HG03196 (cell line): Measurements from ENCODE around the gene PCDHB9.
"Not testable (repeated sequence)": the region's sequence is repeated elsewhere in the genome, so short reads cannot be mapped to it uniquely, and the experiment has no call there.

ENCODE experiments used
- ATAC-seq: cut with Tn5 transposase; IDR thresholded peaks from one replicate; pipeline ENCODE4 v1.9.1; 2021; ENCODE audit not compliant: unreplicated experiment

The PCDHB9 gene

DNA sequence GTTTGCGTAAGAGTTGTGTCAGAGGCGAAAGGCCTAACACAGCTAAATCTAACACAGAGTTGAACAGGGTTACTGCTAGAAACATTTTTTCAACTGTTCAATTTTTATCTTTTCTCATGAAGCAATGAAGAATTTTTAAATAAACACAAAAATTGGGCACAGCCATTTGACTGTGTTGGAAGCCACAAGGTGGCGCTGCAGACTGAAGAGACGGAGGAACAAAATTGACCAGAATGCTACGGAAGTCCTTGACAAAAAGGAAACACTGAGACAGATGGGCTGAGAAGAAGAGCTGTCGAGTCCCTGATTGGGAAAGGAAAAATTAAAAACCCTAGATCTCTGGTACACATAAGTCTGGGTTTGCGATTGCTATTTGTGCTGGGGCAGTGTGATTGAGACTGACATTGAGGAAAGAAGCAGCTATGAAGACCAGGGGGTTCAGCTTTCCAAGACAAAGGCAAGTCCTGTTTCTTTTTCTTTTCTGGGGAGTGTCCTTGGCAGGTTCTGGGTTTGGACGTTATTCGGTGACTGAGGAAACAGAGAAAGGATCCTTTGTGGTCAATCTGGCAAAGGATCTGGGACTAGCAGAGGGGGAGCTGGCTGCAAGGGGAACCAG, at the start of gene PCDHB9:
Gene PCDHB9 (plus strand): TSS at position 265 of the 616 bp plus-strand sequence. CDS start 158 bp downstream, at position 423.
- no peak for ATAC-seq

- ATAC-seq, result not testable (repeated sequence)
Observed at GRCh38 chr5:141137346-141137745, 49.6 kb upstream of the PCDHB9 start.

- no peak for ATAC-seq
Observed at GRCh38 chr5:141149812-141150211, 37.1 kb upstream of the PCDHB9 start, which contains the start of gene PCDHB6. PCDHB6 (plus strand) TSS chr5:141150057; CDS start chr5:141150258, 201 bp downstream.

GRCh38 chr5:141150224-141150992, 36.6 kb upstream of the PCDHB9 start:
- ATAC-seq, result no peak

DNA sequence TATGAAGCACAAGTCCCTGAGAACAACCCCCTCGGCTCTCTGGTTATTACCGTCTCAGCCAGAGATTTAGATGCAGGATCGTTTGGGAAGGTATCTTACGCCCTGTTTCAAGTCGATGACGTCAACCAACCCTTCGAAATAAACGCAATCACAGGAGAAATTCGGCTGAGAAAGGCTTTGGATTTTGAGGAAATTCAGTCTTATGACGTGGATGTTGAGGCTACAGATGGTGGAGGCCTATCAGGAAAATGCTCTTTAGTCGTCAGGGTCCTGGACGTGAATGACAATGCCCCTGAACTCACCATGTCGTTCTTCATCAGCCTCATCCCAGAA, 36.0 kb upstream of the PCDHB9 start:
- ATAC-seq, result no peak

- ATAC-seq, result not testable (repeated sequence)
Observed at GRCh38 chr5:141151632-141152031, 35.3 kb upstream of the PCDHB9 start.

DNA sequence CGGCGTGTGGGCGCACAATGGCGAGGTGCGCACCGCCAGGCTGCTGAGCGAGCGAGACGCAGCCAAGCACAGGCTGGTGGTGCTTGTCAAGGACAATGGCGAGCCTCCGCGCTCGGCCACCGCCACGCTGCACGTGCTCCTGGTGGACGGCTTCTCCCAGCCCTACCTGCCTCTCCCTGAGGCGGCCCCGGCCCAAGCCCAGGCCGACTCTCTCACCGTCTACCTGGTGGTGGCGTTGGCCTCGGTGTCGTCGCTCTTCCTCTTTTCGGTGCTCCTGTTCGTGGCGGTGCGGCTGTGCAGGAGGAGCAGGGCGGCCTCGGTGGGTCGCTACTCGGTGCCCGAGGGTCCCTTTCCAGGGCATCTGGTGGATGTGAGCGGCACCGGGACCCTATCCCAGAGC, 34.9 kb upstream of the PCDHB9 start:
- not testable (repeated sequence) for ATAC-seq

DNA sequence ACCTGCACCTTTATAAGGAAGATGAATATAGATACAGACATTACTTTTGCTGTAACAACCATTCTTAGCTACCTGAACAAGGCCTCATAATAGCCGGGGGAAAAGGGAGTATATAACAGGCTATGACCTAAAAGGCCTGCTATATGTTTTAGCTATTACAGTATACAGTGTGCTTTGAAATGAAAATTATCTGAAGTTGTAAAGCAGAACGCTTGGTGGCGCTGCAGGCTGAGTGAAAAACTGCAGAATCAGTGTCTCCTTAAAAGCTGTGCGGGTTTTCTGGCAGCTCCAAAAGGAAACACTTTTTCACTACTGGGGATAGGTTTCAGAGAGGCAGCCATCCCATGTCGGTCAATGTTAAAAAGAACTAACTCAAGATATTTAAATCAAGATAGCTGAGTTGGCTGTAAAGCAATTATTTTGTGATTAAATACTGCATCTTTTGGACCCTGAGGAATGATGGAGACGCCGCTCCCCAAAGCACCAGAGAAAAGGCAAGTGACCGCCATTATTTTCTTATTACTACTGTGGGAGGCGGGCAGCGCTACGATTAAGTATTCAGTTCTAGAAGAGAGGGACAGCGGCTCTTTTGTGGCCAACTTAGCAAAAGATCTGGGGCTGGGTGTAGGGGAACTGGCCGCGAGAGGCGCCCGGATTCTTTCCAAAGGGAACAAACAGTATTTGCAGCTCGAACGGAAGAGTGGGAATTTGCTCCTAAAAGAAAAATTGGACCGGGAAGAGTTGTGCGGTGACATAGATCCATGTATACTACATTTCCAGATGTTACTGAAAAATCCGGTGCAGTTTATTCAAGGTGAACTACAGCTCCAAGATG, 31.2 kb upstream of the PCDHB9 start:
- no peak for ATAC-seq

DNA sequence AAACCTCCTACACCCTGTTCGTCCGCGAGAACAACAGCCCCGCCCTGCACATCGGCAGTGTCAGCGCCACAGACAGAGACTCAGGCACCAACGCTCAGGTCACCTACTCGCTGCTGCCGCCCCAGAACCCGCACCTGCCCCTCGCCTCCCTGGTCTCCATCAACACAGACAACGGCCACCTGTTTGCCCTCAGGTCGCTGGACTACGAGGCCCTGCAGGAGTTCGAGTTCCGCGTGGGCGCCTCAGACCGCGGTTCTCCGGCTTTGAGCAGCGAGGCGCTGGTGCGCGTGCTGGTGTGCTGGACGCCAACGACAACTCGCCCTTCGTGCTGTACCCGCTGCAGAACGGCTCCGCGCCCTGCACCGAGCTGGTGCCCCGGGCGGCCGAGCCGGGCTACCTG, 29.6 kb upstream of the PCDHB9 start:
- not testable (repeated sequence) for ATAC-seq

DNA sequence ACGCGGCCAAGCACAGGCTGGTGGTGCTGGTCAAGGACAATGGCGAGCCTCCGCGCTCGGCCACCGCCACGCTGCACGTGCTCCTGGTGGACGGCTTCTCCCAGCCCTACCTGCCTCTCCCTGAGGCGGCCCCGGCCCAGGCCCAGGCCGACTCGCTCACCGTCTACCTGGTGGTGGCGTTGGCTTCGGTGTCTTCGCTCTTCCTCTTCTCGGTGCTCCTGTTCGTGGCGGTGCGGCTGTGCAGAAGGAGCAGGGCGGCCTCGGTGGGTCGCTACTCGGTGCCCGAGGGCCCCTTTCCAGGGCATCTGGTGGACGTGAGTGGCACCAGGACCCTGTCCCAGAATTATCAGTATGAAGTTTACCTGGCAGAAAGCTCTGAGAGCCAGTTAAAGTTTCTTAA, 29.1 kb upstream of the PCDHB9 start:
- not testable (repeated sequence) for ATAC-seq

- ATAC-seq, result no peak
Observed at GRCh38 chr5:141172381-141173204, 14.4 kb upstream of the PCDHB9 start, which contains the start of gene PCDHB7. PCDHB7 (plus strand) TSS chr5:141172644; CDS start chr5:141172836, 192 bp downstream.

DNA sequence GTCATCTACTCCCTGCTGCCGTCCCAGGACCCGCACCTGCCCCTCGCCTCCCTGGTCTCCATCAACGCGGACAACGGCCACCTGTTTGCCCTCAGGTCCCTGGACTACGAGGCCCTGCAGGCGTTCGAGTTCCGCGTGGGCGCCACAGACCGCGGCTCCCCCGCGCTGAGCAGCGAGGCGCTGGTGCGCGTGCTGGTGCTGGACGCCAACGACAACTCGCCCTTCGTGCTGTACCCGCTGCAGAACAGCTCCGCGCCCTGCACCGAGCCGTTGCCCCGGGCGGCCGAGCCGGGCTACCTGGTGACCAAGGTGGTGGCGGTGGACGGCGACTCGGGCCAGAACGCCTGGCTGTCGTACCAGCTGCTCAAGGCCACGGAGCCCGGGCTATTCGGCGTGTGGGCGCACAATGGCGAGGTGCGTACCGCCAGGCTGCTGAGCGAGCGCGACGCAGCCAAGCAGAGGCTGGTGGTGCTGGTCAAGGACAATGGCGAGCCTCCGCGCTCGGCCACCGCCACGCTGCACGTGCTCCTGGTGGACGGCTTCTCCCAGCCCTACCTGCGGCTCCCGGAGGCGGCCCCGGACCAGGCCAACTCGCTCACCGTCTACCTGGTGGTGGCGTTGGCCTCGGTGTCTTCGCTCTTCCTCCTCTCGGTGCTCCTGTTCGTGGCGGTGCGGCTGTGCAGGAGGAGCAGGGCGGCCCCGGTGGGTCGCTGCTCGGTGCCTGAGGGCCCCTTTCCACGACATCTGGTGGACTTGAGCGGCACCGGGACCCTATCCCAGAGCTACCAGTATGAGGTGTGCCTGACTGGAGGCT, 12.5 kb upstream of the PCDHB9 start:
- ATAC-seq, result not testable (repeated sequence)

DNA sequence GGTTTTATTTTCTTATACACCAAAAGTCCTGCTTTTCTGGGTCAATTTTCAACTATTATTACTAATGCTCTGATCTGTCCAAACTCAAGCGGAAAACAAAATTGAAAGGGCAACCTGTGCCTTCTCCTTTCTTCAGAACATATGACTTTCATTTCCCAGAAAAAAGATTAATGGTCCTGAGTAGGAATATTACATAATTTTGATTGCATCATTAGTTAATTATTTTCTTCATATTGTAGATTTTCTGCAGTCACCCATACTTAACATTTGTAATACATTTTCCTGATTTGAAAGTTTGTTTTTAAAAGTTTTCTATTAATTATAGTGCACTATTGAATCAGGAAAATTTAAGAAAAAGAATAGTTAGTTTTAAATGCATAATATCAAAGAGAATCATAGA, 11.0 kb upstream of the PCDHB9 start:
- no peak for ATAC-seq

DNA sequence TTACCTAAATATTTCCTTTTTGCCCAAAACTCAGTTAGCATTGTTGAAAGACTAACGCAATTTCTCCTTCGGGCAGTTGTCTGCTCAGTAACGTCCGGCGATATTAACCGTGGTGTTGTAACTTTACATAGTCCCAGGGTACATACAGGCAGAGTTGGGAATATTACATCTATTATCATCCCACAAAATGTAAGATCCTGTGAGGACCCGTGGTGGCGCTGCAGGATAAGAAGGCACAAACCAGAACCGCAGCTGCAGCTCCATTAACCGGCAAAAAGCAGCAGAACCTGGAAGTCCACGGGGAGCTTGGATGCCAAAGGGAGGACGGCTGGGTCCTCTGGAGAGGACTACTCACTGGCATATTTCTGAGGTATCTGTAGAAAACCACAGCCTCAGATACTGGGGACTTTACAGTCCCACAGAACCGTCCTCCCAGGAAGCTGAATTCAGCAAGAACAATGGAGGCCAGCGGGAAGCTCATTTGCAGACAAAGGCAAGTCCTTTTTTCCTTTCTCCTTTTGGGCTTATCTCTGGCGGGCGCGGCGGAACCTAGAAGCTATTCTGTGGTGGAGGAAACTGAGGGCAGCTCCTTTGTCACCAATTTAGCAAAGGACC, 9.3 kb upstream of the PCDHB9 start, which contains the start of gene PCDHB8:
Gene PCDHB8 (plus strand): TSS at position 214 of the 615 bp plus-strand sequence. CDS start 245 bp downstream, at position 459.
- not testable (repeated sequence) for ATAC-seq

DNA sequence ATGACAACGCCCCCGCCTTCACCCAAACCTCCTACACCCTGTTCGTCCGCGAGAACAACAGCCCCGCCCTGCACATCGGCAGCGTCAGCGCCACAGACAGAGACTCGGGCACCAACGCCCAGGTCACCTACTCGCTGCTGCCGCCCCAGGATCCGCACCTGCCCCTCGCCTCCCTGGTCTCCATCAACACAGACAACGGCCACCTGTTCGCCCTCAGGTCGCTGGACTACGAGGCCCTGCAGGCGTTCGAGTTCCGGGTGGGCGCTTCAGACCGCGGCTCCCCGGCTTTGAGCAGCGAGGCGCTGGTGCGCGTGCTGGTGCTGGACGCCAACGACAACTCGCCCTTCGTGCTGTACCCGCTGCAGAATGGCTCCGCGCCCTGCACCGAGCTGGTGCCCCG, 7.6 kb upstream of the PCDHB9 start:
- ATAC-seq, result not testable (repeated sequence)

DNA sequence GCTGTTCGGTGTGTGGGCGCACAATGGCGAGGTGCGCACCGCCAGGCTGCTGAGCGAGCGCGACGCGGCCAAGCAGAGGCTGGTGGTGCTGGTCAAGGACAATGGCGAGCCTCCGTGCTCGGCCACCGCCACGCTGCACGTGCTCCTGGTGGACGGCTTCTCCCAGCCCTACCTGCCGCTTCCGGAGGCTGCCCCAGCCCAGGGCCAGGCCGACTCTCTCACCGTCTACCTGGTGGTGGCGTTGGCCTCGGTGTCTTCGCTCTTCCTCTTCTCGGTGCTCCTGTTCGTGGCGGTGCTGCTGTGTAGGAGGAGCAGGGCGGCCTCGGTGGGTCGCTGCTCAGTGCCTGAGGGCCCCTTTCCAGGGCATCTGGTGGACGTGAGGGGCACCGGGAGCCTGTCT, 7.1 kb upstream of the PCDHB9 start:
- ATAC-seq, result not testable (repeated sequence)

DNA sequence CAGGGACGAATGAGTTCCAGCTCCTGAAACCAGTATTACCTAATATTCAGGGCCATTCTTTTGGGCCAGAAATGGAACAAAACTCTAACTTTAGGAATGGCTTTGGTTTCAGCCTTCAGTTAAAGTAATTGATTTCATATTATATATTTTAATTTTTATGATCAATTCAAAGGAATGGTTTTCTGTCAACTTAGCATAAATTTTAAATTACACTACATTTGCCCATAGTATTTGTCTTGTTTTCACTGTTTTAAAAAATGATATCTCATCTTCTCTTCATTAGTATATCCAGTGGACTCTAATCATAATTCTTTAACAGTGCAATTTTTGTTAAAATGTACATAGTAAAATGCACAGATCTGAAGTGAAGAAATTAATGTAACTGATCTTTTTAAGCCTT, 6.6 kb upstream of the PCDHB9 start:
- no peak for ATAC-seq

DNA sequence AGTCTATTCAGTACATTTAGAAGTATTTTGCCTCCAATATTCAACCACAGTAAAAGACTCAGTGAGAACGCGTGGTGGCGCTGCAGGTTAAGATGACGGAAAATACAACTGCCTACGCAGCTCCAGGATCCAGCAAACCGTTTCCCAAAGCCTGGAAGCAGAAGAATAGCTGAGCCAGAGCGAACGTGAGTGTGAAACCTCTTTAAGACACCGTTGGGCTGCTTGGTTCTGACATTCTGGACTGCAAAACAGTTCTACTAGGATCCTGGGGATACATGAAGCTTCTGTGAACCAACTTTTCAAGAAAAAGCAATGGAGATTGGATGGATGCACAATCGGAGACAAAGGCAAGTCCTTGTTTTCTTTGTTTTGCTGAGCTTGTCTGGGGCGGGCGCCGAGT, 4.7 kb upstream of the PCDHB9 start, which contains the start of gene PCDHB16:
Gene PCDHB16 (plus strand): TSS at position 140 of the 400 bp plus-strand sequence. CDS start 173 bp downstream, at position 313.
- ATAC-seq, result no peak
